Stimulated activated CD8-positive, alpha-beta memory T cell treated with anti-CD3 and anti-CD28 coated beads, Interleukin-7, amount 100 ng/mL, for 24 hours (primary cell): Measurements from ENCODE around the gene SMG9.

ENCODE experiments used
- DNase-seq: peaks from one replicate; pipeline ENCODE4 v3.0.0-alpha.2; 2020; ENCODE audit warnings: low read depth

SMG9 gene, protein sequence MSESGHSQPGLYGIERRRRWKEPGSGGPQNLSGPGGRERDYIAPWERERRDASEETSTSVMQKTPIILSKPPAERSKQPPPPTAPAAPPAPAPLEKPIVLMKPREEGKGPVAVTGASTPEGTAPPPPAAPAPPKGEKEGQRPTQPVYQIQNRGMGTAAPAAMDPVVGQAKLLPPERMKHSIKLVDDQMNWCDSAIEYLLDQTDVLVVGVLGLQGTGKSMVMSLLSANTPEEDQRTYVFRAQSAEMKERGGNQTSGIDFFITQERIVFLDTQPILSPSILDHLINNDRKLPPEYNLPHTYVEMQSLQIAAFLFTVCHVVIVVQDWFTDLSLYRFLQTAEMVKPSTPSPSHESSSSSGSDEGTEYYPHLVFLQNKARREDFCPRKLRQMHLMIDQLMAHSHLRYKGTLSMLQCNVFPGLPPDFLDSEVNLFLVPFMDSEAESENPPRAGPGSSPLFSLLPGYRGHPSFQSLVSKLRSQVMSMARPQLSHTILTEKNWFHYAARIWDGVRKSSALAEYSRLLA

DNA sequence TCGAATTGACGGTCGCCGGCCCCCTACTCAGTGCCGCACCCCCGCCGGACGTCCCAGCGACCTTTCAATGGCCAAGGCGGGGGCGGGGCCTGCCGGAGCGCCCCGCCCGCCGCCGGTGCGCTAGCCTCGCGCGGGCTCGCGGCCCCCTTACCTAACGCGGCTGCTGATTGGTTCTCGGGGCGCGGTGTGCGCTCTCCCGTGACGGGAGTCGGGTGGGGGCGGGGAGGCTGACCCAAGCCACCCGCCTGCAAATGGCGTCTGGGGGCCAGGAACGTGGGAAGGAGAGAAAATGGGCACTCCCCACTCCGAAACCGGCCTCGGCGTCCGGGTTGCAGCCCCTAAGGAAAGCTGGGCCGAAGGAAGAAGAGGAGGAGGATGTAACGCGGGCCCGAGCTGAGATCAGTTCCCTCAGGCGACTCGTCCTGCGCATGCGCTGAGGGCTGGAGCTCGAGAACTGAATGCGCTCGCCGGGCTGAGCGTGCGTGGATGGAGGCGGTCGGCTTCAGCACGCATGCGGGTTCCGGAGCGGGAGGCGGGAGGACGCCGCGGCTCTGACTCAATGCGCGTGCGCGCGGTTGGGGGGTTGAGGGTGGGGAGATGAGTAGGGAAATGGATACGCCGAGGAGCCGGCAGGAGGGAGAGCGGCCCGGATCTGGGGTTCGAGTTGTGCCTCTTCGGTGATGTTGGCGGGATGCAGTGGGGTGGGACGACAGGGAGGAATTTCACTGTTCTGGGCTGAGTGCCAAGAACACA, at the start of gene SMG9:
Gene SMG9 (minus strand): TSS at position 460 of the 753 bp plus-strand sequence. CDS start 4,221 bp downstream, outside the sequence.
- DNase-seq, result peak; percentile 95

GRCh38 chr19:43804432-43804831, 49.7 kb upstream of the SMG9 start:
- DNase-seq, result no peak

- DNase-seq, result no peak
Observed at GRCh38 chr19:43802216-43802951, 47.6 kb upstream of the SMG9 start, which contains the start of gene LYPD5. TSS of gene LYPD5 (minus strand) at chr19:43802447. CDS start at chr19:43802380, 67 bp downstream.

- no peak for DNase-seq
Observed at GRCh38 chr19:43799502-43800142, 44.9 kb upstream of the SMG9 start.

GRCh38 chr19:43798546-43799409, 44.0 kb upstream of the SMG9 start:
- no peak for DNase-seq

DNA sequence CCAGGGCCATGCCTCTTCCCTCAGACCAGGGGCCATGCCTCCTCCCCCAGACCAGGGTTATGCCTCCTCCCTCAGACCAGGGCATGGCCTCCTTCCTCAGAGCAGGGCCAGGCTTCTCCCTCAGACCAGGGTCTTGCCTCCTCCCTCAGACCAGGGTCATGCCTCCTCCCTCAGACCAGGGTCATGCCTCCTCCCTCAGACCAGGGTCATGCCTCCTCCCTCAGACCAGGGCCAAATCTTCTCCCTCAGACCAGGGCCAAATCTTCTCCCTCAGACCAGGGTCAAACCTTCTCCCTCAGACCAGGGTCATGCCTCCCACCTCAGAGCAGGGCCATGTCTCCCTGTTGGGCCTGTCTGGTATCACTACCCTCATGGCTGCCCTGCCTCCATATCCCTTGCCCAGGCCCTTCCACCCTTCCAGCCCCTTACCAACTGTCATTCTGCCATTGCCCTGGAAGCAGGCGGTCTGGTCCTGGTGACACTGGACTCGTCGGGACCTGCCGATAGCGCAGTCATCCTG, 43.3 kb upstream of the SMG9 start:
- DNase-seq, result no peak

DNA sequence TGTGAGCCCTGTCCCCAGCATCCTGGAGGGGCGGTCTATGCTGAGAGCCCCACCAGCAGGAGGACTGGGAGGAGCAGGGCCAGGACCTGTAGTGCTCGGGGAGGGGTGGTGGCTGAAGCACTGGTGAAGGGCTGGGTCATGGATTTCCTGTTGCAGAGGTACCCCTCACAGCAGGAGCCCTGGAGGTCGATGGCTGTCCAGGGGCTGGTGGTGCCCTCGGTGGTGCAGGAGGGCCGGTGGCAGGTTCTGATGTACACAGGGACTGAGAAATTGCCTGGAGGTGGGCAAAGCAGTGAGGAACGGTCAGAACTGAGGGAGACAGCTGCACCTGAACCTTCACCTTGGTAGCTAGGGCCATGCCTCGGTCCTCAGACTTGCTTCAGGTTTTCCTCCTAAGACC, 42.8 kb upstream of the SMG9 start:
- DNase-seq, result no peak

- DNase-seq, result no peak
Observed at GRCh38 chr19:43797118-43797517, 42.4 kb upstream of the SMG9 start.

GRCh38 chr19:43790587-43790986, 35.8 kb upstream of the SMG9 start:
- DNase-seq, result no peak

DNA sequence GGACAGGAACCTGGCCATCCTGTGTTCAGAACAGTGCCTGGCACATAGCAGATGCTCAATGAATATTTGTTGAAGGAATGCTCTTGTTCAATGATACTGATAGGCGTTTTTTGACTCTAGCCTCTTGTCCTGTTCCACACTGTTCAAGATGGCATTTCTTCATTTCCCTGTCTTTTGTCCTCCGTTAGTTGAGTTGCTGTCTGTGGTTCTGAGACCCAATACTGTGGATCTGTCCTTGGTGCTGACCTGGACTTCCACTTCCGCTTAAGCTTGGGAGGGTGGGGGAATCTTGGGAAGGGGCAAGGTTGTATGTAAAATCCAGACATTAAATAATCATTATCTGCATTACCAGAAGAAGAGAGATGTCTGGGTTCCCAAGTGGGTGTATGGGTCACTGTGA, 34.3 kb upstream of the SMG9 start:
- DNase-seq, result no peak

GRCh38 chr19:43786665-43787064, 31.9 kb upstream of the SMG9 start:
- no peak for DNase-seq

GRCh38 chr19:43784981-43785808, 30.4 kb upstream of the SMG9 start:
- DNase-seq, result no peak

DNA sequence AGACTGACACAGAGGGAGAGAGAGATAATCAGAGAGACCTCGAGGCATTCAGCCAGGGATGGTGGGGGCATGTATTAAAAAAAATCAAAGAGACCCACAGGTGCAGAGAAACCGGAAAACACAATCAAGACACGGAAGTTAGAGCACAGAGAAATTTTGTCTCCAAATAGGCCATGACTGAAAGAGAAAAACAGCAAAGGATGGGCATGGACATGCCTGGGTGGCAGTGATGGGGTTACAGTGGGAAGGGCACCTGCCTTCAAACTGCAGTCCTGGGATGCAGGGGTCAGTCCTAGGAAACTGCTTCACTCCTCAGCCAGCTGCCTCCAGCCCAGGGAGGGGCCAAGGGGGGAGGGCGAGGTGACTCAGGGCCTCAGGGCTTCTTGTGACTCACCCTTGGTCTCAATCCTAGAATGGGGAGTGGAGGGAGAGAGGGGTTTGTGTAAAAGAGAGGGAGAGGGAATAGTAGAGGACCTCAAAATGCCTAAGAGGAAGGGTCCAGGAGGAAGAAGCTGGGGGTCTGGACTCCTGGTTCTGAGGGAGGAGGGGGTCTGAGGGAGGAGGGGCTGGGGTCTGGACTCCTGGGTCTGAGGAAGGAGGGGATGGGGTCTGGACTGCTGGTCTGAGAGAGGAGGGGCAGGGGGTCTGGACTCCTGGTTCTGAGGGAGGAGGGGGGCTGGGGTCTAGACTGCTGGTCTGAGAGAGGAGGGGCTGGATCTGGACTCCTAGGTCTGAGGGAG, 29.6 kb upstream of the SMG9 start:
- peak; percentile 41 for DNase-seq

- DNase-seq, result no peak
Observed at GRCh38 chr19:43783636-43784035, 28.9 kb upstream of the SMG9 start.

- DNase-seq, result no peak
Observed at GRCh38 chr19:43782689-43783231, 28.0 kb upstream of the SMG9 start.

GRCh38 chr19:43782311-43782660, 27.5 kb upstream of the SMG9 start:
- no peak for DNase-seq

DNA sequence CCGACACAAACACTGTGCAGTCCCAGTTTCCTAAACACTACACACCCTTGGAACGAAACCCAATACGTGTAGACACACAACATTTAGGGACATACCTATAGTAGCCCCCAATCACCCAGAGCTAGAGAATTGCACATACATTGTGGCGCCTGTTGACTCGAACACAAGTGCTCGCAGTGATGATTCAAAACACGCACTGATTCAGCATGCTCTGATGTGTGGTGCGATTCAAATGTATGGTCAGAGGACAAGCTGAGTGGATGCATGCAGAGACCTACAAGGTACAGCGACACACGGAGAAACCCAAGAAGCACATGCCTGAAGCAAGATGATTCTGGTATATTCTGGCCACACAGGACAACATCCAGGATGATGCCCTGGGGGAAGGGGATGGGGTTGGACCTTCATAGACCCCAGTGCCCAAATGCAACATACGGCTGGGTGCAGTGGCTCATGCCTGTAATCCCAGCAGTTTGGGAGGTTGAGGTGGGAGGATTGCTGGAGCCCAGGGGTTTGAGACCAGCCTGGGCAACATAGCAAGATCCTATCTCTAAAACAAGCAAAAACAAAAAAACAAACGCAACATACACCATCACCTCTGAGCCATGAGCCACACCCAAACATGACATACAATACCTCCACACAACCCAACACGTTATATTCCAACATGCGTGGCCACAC, 27.0 kb upstream of the SMG9 start:
- DNase-seq, result no peak
